ENCODE data around the gene TSEN54.
A peak's percentile ranks its signal among the peaks of the same experiment; 100 is the strongest.
"Not testable (repeated sequence)": the region's sequence is repeated elsewhere in the genome, so short reads cannot be mapped to it uniquely, and the experiment has no call there.

TSEN54 gene

GRCh38 chr17:75514919-75515495 lies 1.3 kb upstream of the TSEN54 start:
- no peak for DNase-seq (ENCODE audit: low read depth, low spot score)
- peak overlapping the region; percentile 89 for H3K9ac ChIP-seq (ENCODE audit: insufficient read length, low read depth)
- H3K9me3 ChIP-seq (ENCODE audit: insufficient read depth, low read length), result no peaks in the 10 kb centered on the region
- peak overlapping the region; percentile 77 for H3K4me3 ChIP-seq (ENCODE audit: insufficient read length, low read depth)
- peaks cover 61% of the 10 kb centered on the region for H3K36me3 ChIP-seq (ENCODE audit: insufficient read depth, insufficient read length, low read length)
- no peaks in the 10 kb centered on the region for H3K27me3 ChIP-seq (ENCODE audit: insufficient read depth, insufficient read length)
- H3K4me1 ChIP-seq (ENCODE audit: insufficient read depth, insufficient read length), result peaks cover 13% of the 10 kb centered on the region
- TF ChIP-seq ZNF274 (IDR thresholded peaks at IDR 0.05; ENCODE audit: low read depth, low read length) (no peak), SUZ12 (IDR thresholded peaks at IDR 0.05; ENCODE audit: extremely low read depth, insufficient read depth, insufficient read length) (no peak), YY1 (IDR thresholded peaks at IDR 0.05; ENCODE audit: insufficient read depth, insufficient read length) (no peak)

GRCh38 chr17:75515496-75516254 lies 653 bp upstream of the TSEN54 start, which contains the start of gene CASKIN2:
CASKIN2 (minus strand) TSS chr17:75515537; CDS start chr17:75513804, 1,733 bp downstream.
- H3K4me1 ChIP-seq (ENCODE audit: insufficient read depth, insufficient read length), result peaks cover 13% of the 10 kb centered on the region
- H3K9ac ChIP-seq (ENCODE audit: insufficient read length, low read depth), result peak within 1 kb of the TSS; percentile 89
- H3K4me3 ChIP-seq (ENCODE audit: insufficient read length, low read depth), result peak within 1 kb of the TSS; percentile 82
- no peak for TF ChIP-seq SUZ12 (IDR thresholded peaks at IDR 0.05; ENCODE audit: extremely low read depth, insufficient read depth, insufficient read length)
- peak; percentile 79 for DNase-seq (ENCODE audit: low read depth, low spot score)
- no peaks in the 10 kb centered on the region for H3K27me3 ChIP-seq (ENCODE audit: insufficient read depth, insufficient read length)
- H3K9me3 ChIP-seq (ENCODE audit: insufficient read depth, low read length), result no peaks in the 10 kb centered on the region
- H3K36me3 ChIP-seq (ENCODE audit: insufficient read depth, insufficient read length, low read length), result peaks cover 60% of the 10 kb centered on the region

GRCh38 chr17:75516619-75517296 lies 430 bp downstream of the TSEN54 start:
- TF ChIP-seq SUZ12 (IDR thresholded peaks at IDR 0.05; ENCODE audit: extremely low read depth, insufficient read depth, insufficient read length) (no peak), ZNF274 (IDR thresholded peaks at IDR 0.05; ENCODE audit: low read depth, low read length) (no peak), YY1 (IDR thresholded peaks at IDR 0.05; ENCODE audit: insufficient read depth, insufficient read length) (no peak)
- peak overlapping the region; percentile 82 for H3K4me3 ChIP-seq (ENCODE audit: insufficient read length, low read depth)
- H3K36me3 ChIP-seq (ENCODE audit: insufficient read depth, insufficient read length, low read length), result peaks cover 59% of the 10 kb centered on the region
- peak overlapping the region; percentile 83 for H3K9ac ChIP-seq (ENCODE audit: insufficient read length, low read depth)
- no peaks in the 10 kb centered on the region for H3K9me3 ChIP-seq (ENCODE audit: insufficient read depth, low read length)
- DNase-seq (ENCODE audit: low read depth, low spot score), result no peak
- no peaks in the 10 kb centered on the region for H3K27me3 ChIP-seq (ENCODE audit: insufficient read depth, insufficient read length)
- H3K4me1 ChIP-seq (ENCODE audit: insufficient read depth, insufficient read length), result peaks cover 13% of the 10 kb centered on the region

DNA sequence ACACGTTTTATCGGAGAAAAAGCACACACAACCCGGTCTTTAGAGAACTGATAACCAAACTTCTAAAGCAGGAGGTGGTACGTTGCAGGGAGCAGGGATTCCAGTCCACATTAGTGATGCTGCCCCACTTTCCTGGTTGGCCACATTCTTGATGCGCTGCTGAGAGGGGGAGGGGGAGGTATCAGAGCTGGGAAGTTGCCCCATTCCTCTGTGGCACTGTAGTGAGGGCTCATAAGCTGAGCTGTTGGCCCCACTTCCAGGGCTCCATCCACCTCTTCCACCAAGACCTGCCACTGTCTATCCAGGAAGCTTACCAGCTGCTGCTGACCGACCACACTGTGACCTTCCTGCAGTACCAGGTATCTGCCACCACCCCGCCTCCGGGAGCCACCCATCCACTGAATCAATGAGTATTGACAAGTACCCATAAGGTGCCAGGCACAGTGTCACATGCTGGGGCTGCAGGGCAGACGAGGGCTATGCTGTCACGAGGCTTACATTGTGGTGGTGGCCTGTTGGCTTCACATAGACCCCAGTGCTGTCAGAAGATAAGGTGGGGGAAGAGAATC lies 1.1 kb downstream of the TSEN54 start:
- Histone ChIP-seq H3K4me1 (ENCODE audit: insufficient read depth, insufficient read length) (peaks cover 13% of the 10 kb centered on the region), H3K9me3 (ENCODE audit: insufficient read depth, low read length) (no peaks in the 10 kb centered on the region), H3K4me3 (ENCODE audit: insufficient read length, low read depth) (peak overlapping the region; percentile 82), H3K9ac (ENCODE audit: insufficient read length, low read depth) (peak overlapping the region; percentile 83), H3K27me3 (ENCODE audit: insufficient read depth, insufficient read length) (no peaks in the 10 kb centered on the region), H3K36me3 (ENCODE audit: insufficient read depth, insufficient read length, low read length) (peaks cover 59% of the 10 kb centered on the region)
- TF ChIP-seq ZNF274 (IDR thresholded peaks at IDR 0.05; ENCODE audit: low read depth, low read length) (no peak), SUZ12 (IDR thresholded peaks at IDR 0.05; ENCODE audit: extremely low read depth, insufficient read depth, insufficient read length) (no peak), YY1 (IDR thresholded peaks at IDR 0.05; ENCODE audit: insufficient read depth, insufficient read length) (no peak)
- DNase-seq (ENCODE audit: low read depth, low spot score), result no peak

DNA sequence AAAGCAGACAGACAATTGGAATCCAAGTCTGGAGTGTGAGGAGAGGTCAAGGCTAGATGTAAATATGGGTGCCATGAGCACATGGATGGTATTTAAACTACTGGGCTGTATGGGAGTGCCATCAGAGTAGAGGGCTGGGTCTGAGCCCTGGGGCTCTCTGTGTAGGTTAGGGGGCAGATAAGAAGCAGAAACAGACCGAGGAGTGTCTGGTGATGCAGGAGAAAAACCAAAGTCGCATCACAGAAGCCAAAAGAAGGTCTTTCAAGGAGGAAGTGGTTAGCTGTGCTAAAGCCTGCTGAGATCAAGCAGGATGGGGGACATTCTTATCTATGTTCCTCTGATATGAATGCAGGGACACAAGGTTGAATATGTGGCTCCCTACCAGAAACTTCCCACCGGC lies 1.9 kb downstream of the TSEN54 start:
- Histone ChIP-seq H3K4me3 (ENCODE audit: insufficient read length, low read depth) (no peak overlapping the region), H3K9ac (ENCODE audit: insufficient read length, low read depth) (no peak overlapping the region), H3K27me3 (ENCODE audit: insufficient read depth, insufficient read length) (no peaks in the 10 kb centered on the region), H3K9me3 (ENCODE audit: insufficient read depth, low read length) (no peaks in the 10 kb centered on the region), H3K36me3 (ENCODE audit: insufficient read depth, insufficient read length, low read length) (peaks cover 57% of the 10 kb centered on the region), H3K4me1 (ENCODE audit: insufficient read depth, insufficient read length) (peaks cover 13% of the 10 kb centered on the region)
- TF ChIP-seq SUZ12 (IDR thresholded peaks at IDR 0.05; ENCODE audit: extremely low read depth, insufficient read depth, insufficient read length), result no peak
- no peak for TF ChIP-seq ZNF274 (IDR thresholded peaks at IDR 0.05; ENCODE audit: low read depth, low read length)
- TF ChIP-seq YY1 (IDR thresholded peaks at IDR 0.05; ENCODE audit: insufficient read depth, insufficient read length), result no peak
- DNase-seq (ENCODE audit: low read depth, low spot score), result no peak

- peaks cover 6% of the 10 kb centered on the region for H3K4me1 ChIP-seq (ENCODE audit: insufficient read depth, insufficient read length)
- H3K9me3 ChIP-seq (ENCODE audit: insufficient read depth, low read length), result no peaks in the 10 kb centered on the region
- H3K9ac ChIP-seq (ENCODE audit: insufficient read length, low read depth), result no peak overlapping the region
- no peak for DNase-seq (ENCODE audit: low read depth, low spot score)
- TF ChIP-seq SUZ12 (IDR thresholded peaks at IDR 0.05; ENCODE audit: extremely low read depth, insufficient read depth, insufficient read length), result no peak
- peaks cover 59% of the 10 kb centered on the region for H3K36me3 ChIP-seq (ENCODE audit: insufficient read depth, insufficient read length, low read length)
- no peaks in the 10 kb centered on the region for H3K27me3 ChIP-seq (ENCODE audit: insufficient read depth, insufficient read length)
- no peak overlapping the region for H3K4me3 ChIP-seq (ENCODE audit: insufficient read length, low read depth)
Observed at GRCh38 chr17:75518983-75519537, 2.7 kb downstream of the TSEN54 start.

DNA sequence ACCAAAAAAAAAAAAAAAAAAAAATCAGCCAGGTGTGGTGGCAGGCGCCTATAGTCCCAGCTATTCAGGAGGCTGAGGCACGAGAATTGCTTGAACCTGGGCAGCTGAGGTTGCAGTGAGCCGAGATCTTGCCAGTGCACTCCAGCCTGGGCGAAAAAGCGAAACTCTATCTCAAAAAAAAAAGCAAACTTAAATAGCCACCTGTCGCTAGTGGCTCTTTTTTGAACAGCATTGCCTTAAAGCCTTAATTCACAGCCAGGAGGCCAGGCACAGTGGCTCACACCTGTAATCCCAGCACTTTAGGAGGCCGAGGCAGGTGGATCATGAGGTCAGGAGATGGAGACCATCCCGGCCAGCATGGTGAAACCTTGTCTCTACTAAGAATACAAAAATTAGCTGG lies 4.1 kb downstream of the TSEN54 start:
- H3K4me1 ChIP-seq (ENCODE audit: insufficient read depth, insufficient read length); H3K9me3 ChIP-seq (ENCODE audit: insufficient read depth, low read length); H3K27me3 ChIP-seq (ENCODE audit: insufficient read depth, insufficient read length); DNase-seq (ENCODE audit: low read depth, low spot score); H3K4me3 ChIP-seq (ENCODE audit: insufficient read length, low read depth); H3K9ac ChIP-seq (ENCODE audit: insufficient read length, low read depth): not testable (repeated sequence)
- peaks cover 63% of the 10 kb centered on the region for H3K36me3 ChIP-seq (ENCODE audit: insufficient read depth, insufficient read length, low read length)

Data from NT2/D1 (cell line).